B cell (primary cell): ENCODE results near the gene SLC39A3. TPM values are rescaled to one million over a fixed set of nuclear protein-coding genes. Genes with fewer than 3 reads are reported as not detected.

ENCODE experiments used
- ATAC-seq: fragments of 200-7000 bp; cut with Tn5 transposase; one replicate; pipeline ENCODE4 v1.10.0; 2021; ENCODE audit warnings: low read depth, mild to moderate bottlenecking, moderate number of reproducible peaks, moderate library complexity
- CTCF ChIA-PET: fragments of 350-600 bp; sonication (Branson Sonifier 250); formaldehyde crosslinking; loops from one replicate; lab custom pipeline; 2021; ENCODE audit warnings: antibody characterized with exemption, inconsistent platforms; lab: Charles Lee
- POLR2A ChIA-PET: fragments of 350-600 bp; sonication (Branson Sonifier 250); formaldehyde crosslinking; loops from one replicate; lab custom pipeline; 2021; ENCODE audit warnings: antibody characterized with exemption; lab: Charles Lee
- DNase-seq: peaks from one replicate; pipeline ENCODE4 v3.0.0; 2013
- H2AFZ ChIP-seq: 2 replicates; pipeline ENCODE4 v1.6.1; 2012; ENCODE audit warnings: mild to moderate bottlenecking, low read depth, low read length; ENCODE audit not compliant: insufficient read depth, poor library complexity, severe bottlenecking
- H3K27ac ChIP-seq, 2 donors: 1 replicate in 1 of 2; 2 replicates in 1 of 2; pipeline ENCODE4 v1.5.1; 2012 to 2013; ENCODE audit warnings: low read length in 2 of 2, mild to moderate bottlenecking in 2 of 2, moderate library complexity in 1 of 2
- H3K27me3 ChIP-seq, 4 experiments: fragments of 200-600 bp in 1 of 4; sonication (generic) in 1 of 4; replicated peaks in 1 of 4; 1 replicate in 2 of 4; 2 replicates in 2 of 4; pipeline versions ENCODE4 v1.6.1 to v1.7.0; 2013 to 2016; ENCODE audit warnings: low read length in 3 of 4, mild to moderate bottlenecking in 2 of 4, mixed read lengths in 1 of 4, moderate library complexity in 1 of 4; ENCODE audit not compliant: insufficient read depth in 4 of 4, control insufficient read depth in 3 of 4; ENCODE audit errors: control extremely low read depth in 1 of 4
- H3K36me3 ChIP-seq, 2 experiments: replicated peaks in 1 of 2; 1 replicate in 1 of 2; 2 replicates in 1 of 2; pipeline versions ENCODE4 v1.6.1 to v1.7.1; 2013; ENCODE audit warnings: low read length in 1 of 2; ENCODE audit not compliant: insufficient read depth in 2 of 2, control insufficient read depth in 1 of 2; ENCODE audit errors: control extremely low read depth in 1 of 2, extremely low read depth in 1 of 2
- H3K4me1 ChIP-seq, 2 donors: fragments of 200-600 bp in 1 of 2; sonication (generic) in 1 of 2; 1 replicate in 1 of 2; 2 replicates in 1 of 2; pipeline versions ENCODE4 v1.5.1 to v1.6.1; 2013 to 2017; ENCODE audit warnings: low read length in 2 of 2; ENCODE audit not compliant: control insufficient read depth in 2 of 2, insufficient read depth in 2 of 2
- H3K4me2 ChIP-seq: replicated peaks from 2 replicates; pipeline ENCODE3; 2012; ENCODE audit warnings: mild to moderate bottlenecking, low read depth, low read length; ENCODE audit not compliant: poor library complexity, severe bottlenecking
- H3K4me3 ChIP-seq, 5 experiments: fragments of 200-600 bp in 1 of 5; sonication (generic) in 1 of 5; 1 replicate in 3 of 5; 2 replicates in 2 of 5; pipeline versions ENCODE4 v1.5.1 to v1.7.0; 2011 to 2016; ENCODE audit warnings: low read length in 4 of 5, mild to moderate bottlenecking in 4 of 5, low read depth in 2 of 5, control low read depth in 1 of 5, moderate library complexity in 1 of 5; ENCODE audit not compliant: insufficient read depth in 1 of 5; ENCODE audit errors: control extremely low read depth in 1 of 5, extremely low read depth in 1 of 5
- H3K79me2 ChIP-seq: fragments of 200-600 bp; sonication (generic); one replicate; pipeline ENCODE4 v1.6.0; 2016; ENCODE audit warnings: low read length; ENCODE audit not compliant: control insufficient read depth, insufficient read depth
- H3K9ac ChIP-seq: fragments of 200-600 bp; sonication (generic); 2 replicates; pipeline ENCODE4 v1.6.1; 2017; ENCODE audit warnings: mild to moderate bottlenecking, low read length, moderate library complexity
- H3K9me3 ChIP-seq, 3 donors: one replicate each; pipeline versions ENCODE4 v1.6.1 to v1.7.1; 2013; ENCODE audit warnings: low read length in 2 of 3; ENCODE audit not compliant: control insufficient read depth in 2 of 3, insufficient read depth in 1 of 3; ENCODE audit errors: control extremely low read depth in 1 of 3
- H4K20me1 ChIP-seq: 2 replicates; pipeline ENCODE4 v1.6.0; 2012; ENCODE audit warnings: mild to moderate bottlenecking, low read length; ENCODE audit not compliant: insufficient read depth, control insufficient read depth, poor library complexity, severe bottlenecking
- H3K27ac Mint-ChIP-seq: one replicate; pipeline ENCODE4 v1.8.0; 2021; ENCODE audit warnings: mixed read lengths
- H3K27me3 Mint-ChIP-seq: one replicate; pipeline ENCODE4 v1.8.0; 2021; ENCODE audit warnings: mixed read lengths
- H3K4me1 Mint-ChIP-seq: one replicate; pipeline ENCODE4 v1.8.0; 2021; ENCODE audit warnings: mixed read lengths
- H3K4me3 Mint-ChIP-seq: one replicate; pipeline ENCODE4 v1.8.0; 2021; ENCODE audit warnings: mixed read lengths
- H3K9me3 Mint-ChIP-seq: one replicate; pipeline ENCODE4 v1.8.0; 2022; ENCODE audit warnings: mixed read lengths; ENCODE audit not compliant: insufficient read depth
- EZH2 ChIP-seq: IDR thresholded peaks from 2 replicates; pipeline ENCODE4 v1.6.1; 2012; ENCODE audit warnings: borderline replicate concordance, low read depth, mild to moderate bottlenecking, moderate library complexity, low read length; ENCODE audit not compliant: insufficient read depth, poor library complexity, severe bottlenecking
- WGBS: methylation state at CpG from one replicate; pipeline ENCODE4 v1.1.5; 2013; ENCODE audit warnings: missing lambda C conversion rate; ENCODE audit not compliant: insufficient coverage; 5-methylcytosine and 5-hydroxymethylcytosine counted together
- intact Hi-C: fragments of 100-400 bp; cut with micrococcal nuclease; formaldehyde crosslinking; loops from one replicate; pipeline ENCODE4 v1.10.0; 2022
- polyA plus RNA-seq: library from polyadenylated mRNA; depleted of rRNA; stranded (reverse); fragments of >200 nt; gene quantifications from 2 replicates; pipeline ENCODE4 v1.2.3, GENCODE V29; 2012
- total RNA-seq, 2 donors: library from RNA; stranded (reverse); fragments of 120-200 nt in 1 of 2; gene quantifications; 1 replicate in 1 of 2; 2 replicates in 1 of 2; pipeline versions ENCODE4 v1.2.3 to v1.2.4, GENCODE V29; 2013 to 2022
- TF ChIP-seq, protein P1 (sequence below): fragments of 200-600 bp; IDR thresholded peaks from one replicate; pipeline ENCODE4 v1.8.0; 2022; ENCODE audit warnings: antibody characterized with exemption, mild to moderate bottlenecking

SLC39A3 gene
- total and polyA plus RNA-seq, 2 donors (not counting 1 experiment from before 2014, with no cell fraction given) = 36.4 to 37.6 TPM

DNA sequence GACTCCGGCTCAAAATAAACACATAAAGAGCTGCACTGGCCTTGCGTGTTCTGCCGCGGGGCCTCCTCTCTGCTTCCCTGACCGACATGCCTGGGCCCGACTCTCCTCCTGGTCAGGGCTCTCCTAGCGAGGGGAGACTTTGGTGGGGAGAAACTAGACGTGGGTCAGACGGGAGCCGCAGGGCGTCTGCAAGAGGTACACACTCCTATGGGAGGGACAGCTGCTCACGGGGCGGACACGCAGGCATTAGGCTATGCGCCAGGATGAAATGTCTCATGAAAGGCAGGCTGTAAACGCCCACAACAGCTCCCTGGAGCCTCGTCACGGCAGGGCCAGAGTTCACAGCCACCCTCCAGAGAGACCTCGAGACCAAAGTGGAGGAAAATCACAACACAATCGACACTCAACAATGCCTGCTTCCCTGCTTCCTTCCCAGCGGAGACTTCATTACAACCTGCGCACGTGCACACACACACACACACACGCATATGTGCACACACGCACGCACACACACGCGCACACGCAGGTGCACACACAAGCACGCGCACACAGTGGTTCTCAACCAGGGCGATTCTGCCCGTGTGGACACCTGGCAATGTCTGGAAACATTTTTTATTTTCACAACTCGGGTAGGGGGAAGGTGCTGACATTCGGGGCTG, 5.8 kb downstream of the SLC39A3 start:
- Mint-ChIP-seq H3K4me3 (no peak overlapping the region), H3K27ac (peak overlapping the region; percentile 20), H3K9me3 (no peaks in the 10 kb centered on the region), H3K4me1 (peaks cover 24% of the 10 kb centered on the region), H3K27me3 (no peaks in the 10 kb centered on the region)
- no peaks in the 10 kb centered on the region for H3K27me3 ChIP-seq
- peaks cover 0 to 14% (median 0%) of the 10 kb centered on the region in 3 donors for H3K9me3 ChIP-seq
- H3K79me2 ChIP-seq = peaks cover 40% of the 10 kb centered on the region
- peaks cover 21% of the 10 kb centered on the region for H4K20me1 ChIP-seq
- no peak overlapping the region for H3K4me3 ChIP-seq
- 97% methylated on average over 33 of the region's 35 CpGs for WGBS
- H2AFZ ChIP-seq = no peak overlapping the region
- peaks cover 5 to 35% of the 10 kb centered on the region in 2 experiments for H3K36me3 ChIP-seq
- H3K27ac ChIP-seq = no peak overlapping the region
- TF ChIP-seq, protein P1, sequence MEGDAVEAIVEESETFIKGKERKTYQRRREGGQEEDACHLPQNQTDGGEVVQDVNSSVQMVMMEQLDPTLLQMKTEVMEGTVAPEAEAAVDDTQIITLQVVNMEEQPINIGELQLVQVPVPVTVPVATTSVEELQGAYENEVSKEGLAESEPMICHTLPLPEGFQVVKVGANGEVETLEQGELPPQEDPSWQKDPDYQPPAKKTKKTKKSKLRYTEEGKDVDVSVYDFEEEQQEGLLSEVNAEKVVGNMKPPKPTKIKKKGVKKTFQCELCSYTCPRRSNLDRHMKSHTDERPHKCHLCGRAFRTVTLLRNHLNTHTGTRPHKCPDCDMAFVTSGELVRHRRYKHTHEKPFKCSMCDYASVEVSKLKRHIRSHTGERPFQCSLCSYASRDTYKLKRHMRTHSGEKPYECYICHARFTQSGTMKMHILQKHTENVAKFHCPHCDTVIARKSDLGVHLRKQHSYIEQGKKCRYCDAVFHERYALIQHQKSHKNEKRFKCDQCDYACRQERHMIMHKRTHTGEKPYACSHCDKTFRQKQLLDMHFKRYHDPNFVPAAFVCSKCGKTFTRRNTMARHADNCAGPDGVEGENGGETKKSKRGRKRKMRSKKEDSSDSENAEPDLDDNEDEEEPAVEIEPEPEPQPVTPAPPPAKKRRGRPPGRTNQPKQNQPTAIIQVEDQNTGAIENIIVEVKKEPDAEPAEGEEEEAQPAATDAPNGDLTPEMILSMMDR = no peak
- no peak for TF ChIP-seq EZH2
- POLR2A ChIA-PET = interaction anchor here (0.6 kb wide), 1 partner anchor 12 kb away, joined by 4 read pairs; no protein-coding TSS in a partner anchor
- no peak for ATAC-seq
- DNase-seq = no peak
- H3K9ac ChIP-seq = no peak overlapping the region
- no peak overlapping the region for H3K4me2 ChIP-seq
- CTCF ChIA-PET = interaction anchor here (2.9 kb wide), 1 partner anchor 86 kb away, joined by 19 read pairs; no protein-coding TSS in a partner anchor
- intact Hi-C loops = no loop called here
- peaks cover 4 to 12% of the 10 kb centered on the region in 2 donors for H3K4me1 ChIP-seq

DNA sequence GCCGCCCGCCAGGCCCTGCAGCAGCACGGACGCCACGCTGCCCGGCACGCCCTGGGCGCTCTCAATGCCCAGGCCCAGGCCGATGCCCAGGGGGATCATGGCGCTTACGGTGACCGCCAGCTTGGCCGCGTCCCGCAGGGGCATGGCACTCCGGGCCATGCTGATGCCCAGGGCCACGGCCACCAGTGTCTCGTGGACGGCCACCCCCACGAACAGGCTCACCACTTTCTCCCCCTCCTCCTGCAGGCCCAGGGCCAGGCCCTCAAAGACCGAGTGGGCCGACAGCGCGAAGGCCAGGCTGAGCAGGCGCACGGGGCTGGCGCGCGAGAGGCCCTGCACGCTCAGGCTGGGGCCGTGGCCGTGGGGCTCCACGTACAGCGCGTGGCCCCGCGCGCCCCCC, 6.9 kb downstream of the SLC39A3 start:
- no peak overlapping the region for H3K27ac Mint-ChIP-seq
- Histone ChIP-seq H3K27me3 (no peaks in the 10 kb centered on the region), H3K36me3 (peaks cover 5 to 35% of the 10 kb centered on the region in 2 experiments), H2AFZ (no peak overlapping the region), H4K20me1 (peaks cover 21% of the 10 kb centered on the region), H3K4me2 (no peak overlapping the region), H3K4me1 (peaks cover 0 to 5% of the 10 kb centered on the region in 2 donors), H3K9me3 (peaks cover 0 to 14% (median 0%) of the 10 kb centered on the region in 3 donors), H3K27ac (no peak overlapping the region), H3K79me2 (peaks cover 33% of the 10 kb centered on the region), H3K9ac (no peak overlapping the region), H3K4me3 (no peak overlapping the region)
- H3K4me1 Mint-ChIP-seq = peaks cover 24% of the 10 kb centered on the region
- ChIA-PET POLR2A (no interaction called here), CTCF (no interaction called here)
- no peak for ATAC-seq
- no peaks in the 10 kb centered on the region for H3K9me3 Mint-ChIP-seq
- WGBS = 97% methylated on average over 37 of the region's 38 CpGs
- intact Hi-C loops = no loop called here
- H3K27me3 Mint-ChIP-seq = no peaks in the 10 kb centered on the region
- DNase-seq = no peak
- H3K4me3 Mint-ChIP-seq = no peak overlapping the region
- no peak for TF ChIP-seq EZH2
- TF ChIP-seq, protein P1 = no peak
